OCI-LY3 (cell line): ENCODE results near the gene MAD1L1.

ENCODE experiments used
- CTCF ChIP-seq: fragments of 200-600, 300-600 bp; sonication (generic); IDR thresholded peaks from 2 replicates; pipeline ENCODE4 v1.5.1; 2014; ENCODE audit warnings: antibody characterized with exemption, low read length, low read depth
- EZH2phosphoT487 ChIP-seq: fragments of 200-600 bp; shearing (Covaris generic); IDR thresholded peaks from 2 replicates; pipeline ENCODE4 v1.6.1; 2018; ENCODE audit warnings: antibody characterized with exemption, mixed run types, low read depth

- TF ChIP-seq CTCF (no peak), EZH2phosphoT487 (no peak)
Measured at GRCh38 chr7:2243458-2243857, 10.7 kb upstream of the MAD1L1 start.
